Nucleus accumbens (tissue), 56 donors: ENCODE measurements around the gene ATG10.
"Not testable (repeated sequence)": the region's sequence is repeated elsewhere in the genome, so short reads cannot be mapped to it uniquely, and the experiment has no call there.

Experiments
- DNase-seq, 56 donors: peaks; one replicate each; lab custom pipeline; 2025; lab: John Stamatoyannopoulos, UW

Gene ATG10

DNA sequence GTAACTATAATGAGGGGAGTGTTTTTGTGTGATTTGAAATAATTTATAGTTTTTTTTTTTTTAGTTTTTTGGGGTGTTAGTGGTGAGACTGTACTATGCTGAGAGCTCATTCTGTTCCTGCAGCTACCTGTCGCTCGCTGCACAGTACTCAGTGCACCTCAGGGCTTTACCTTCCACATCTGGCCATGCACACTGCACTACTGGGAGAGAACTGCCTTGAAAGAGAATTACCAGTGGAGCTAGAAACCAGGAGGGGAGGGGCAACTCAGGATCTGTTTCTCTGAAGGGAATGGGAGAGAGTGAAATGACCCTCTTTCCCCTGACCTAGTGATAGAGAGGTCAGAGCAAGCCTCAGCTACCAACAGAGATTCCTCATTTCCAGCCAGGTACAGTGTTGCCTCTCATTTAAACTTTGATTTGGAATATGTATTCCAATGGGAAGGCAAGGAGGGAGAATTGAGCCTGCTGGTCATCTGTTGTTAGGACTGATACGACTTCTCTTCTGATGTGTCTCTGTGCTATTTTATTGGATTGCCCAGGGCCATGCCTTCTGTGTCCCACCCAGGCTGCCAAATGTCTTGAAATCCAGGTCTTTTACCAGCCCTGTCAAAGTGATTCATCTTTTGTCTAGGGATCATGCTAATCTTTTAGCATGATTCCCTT is 8.9 kb downstream of the ATG10 start:
- DNase-seq: no peak

DNA sequence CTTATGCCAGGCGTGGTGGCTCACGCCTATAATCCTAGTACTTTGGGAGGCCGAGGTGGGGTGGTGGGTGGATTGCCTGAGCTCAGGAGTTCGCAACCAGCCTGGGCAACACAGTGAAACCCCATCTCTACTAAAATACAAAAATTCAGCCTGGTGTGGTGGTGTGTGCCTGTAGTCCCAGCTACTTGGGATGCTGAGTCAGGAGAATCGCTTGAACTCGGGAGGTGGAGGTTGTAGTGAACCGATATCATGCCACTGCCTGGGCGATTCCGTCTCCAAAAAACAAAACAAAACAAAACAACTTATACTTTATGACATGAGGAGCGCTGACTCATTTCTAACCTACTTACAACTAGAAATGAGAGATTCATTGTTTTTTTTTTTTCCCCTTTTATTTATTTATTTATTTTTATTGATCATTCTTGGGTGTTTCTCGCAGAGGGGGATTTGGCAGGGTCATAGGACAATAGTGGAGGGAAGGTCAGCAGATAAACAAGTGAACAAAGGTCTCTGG is 10.4 kb downstream of the ATG10 start:
- DNase-seq: not testable (repeated sequence)

DNA sequence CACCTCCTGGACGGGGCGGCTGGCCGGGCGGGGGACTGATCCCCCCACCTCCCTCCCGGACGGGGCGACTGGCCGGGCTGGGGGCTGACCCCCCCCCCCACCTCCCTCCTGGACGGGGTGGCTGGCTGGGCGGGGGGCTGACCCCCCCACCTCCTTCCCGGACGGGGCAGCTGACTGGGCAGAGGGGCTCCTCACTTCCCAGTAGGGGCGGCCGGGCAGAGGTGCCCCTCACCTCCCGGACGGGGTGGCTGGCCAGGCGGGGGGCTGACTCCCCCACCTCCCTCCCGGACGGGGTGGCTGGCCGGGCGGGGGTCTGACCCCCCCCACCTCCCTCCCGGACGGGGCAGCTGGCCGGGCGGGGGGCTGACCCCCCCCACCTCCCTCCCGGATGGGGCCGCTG is 11.3 kb downstream of the ATG10 start:
- DNase-seq: not testable (repeated sequence)

DNA sequence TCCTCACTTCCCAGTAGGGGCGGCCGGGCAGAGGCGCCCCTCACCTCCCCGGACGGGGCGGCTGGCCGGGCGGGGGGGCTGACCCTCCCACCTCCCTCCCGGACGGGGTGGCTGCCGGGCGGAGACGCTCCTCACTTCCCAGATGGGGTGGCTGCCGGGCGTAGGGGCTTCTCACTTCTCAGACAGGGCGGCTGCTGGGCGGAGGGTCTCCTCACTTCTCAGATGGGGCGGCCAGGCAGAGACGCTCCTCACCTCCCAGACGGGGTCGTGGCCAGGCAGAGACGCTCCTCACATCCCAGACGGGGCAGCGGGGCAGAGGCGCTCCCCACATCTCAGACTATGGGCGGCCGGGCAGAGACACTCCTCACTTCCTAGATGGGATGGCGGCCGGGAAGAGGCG is 11.7 kb downstream of the ATG10 start:
- DNase-seq: not testable (repeated sequence)

GRCh38 chr5:81986126-81986525 is 14.3 kb downstream of the ATG10 start:
- DNase-seq: no peak

DNA sequence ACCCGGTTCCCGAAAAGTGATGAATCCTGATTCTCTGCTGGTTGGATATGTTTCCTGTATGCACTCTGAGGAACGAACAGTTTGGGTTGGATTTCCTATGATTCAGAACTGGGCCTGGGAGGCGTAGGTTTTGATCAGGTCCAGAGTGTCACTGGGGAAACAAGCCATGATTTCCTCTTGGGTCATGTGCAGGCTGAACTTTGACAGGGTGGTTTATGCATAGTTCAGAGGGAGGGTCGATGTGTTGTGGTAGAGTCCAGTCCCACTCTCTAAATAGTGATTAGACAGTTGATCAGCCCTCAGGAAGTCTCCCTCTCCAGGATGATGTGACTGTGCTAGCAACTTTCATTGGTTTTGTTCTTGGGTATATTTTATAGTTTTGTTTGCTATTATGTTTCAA is 17.4 kb downstream of the ATG10 start:
- DNase-seq: no peak

GRCh38 chr5:81994679-81995078 is 22.9 kb downstream of the ATG10 start:
- no peak for DNase-seq

DNA sequence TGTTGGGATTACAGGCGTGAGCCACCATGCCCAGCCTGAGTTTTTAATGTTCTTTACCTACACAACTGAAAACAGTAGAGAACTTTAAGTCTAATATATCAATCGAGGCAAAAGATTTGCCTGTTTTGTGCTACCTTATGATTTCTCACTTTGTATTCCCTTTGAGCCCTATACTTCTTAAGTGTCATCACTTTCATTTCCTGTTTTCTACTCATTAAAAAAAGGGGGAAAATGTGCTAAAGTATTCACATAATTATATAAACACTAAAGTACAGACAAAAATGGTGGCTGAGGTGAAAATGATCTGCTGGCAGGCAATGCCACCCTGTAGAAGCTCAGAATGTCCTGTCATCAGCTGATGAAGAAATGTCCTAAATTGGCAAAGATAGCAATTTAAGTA is 23.6 kb downstream of the ATG10 start:
- DNase-seq: no peak

GRCh38 chr5:82004511-82004910 is 32.7 kb downstream of the ATG10 start:
- no peak for DNase-seq

DNA sequence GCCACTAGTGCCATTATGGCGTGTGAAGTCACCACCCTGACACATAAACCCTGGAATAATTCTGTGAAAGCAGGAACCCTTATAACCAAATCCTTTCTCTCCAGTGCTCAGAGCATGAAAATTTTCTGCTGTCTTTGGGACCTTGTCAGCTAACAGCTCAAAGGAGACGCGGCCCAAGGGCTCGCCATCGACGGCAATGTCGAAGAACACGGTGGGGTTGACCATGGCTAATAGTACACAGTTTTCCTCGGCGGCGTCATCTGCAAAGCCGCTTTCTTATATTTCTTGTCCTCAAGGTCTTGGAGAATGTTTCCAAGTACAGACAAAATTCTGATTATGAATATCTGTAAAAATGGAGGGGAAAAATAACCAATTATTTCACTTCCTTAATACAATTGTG is 38.0 kb downstream of the ATG10 start:
- not testable (repeated sequence) for DNase-seq

DNA sequence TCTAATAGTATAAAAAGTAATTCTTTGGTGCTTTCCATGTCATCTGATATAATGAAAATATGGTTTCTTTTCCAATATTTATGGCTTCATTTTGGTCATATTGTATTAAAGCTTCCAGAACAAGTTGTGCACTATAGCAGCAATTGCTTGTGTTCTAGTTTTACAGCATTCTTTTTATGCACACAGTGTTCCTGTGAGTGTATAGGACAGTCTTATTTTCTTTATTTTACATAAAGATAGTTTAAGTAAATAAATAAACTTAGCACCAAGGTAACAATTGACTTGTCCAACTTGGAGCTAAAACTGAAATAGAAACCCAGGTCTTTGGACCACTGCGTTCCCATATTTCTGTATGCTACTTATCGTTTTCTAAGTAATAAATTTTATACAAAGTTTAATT is 38.9 kb downstream of the ATG10 start:
- DNase-seq: no peak

DNA sequence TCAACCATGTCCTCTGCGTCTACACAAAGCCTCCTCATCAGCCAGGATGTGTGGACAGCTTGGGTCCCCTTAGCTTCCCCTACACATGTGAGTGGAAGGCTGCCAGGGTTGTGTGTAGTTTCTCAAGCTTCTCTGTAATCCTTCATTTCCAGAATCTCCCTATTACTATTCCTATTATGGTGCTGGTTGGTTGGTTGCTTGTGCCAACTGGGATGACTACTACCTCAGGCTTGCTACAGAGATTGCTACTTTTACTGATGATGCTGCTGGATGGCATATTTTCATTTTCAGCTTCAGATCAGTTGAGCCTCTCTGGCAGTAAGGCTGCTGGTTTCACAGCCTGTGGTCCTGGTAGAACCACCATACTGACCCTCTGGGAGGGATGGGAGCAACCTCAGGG is 39.9 kb downstream of the ATG10 start:
- no peak for DNase-seq

- not testable (repeated sequence) for DNase-seq
These were observed 42.8 kb downstream of the ATG10 start for GRCh38 chr5:82014644-82015043.

GRCh38 chr5:82018462-82018861 is 46.6 kb downstream of the ATG10 start:
- peak in 8 of 56 donors; percentile 3 to 16 (median 6) for DNase-seq

GRCh38 chr5:82019342-82020138 is 47.7 kb downstream of the ATG10 start:
- peak in 19 of 56 donors; percentile 2 to 44 (median 9) for DNase-seq

GRCh38 chr5:82022499-82022898 is 50.7 kb downstream of the ATG10 start:
- no peak for DNase-seq

- DNase-seq: no peak
These were observed 51.8 kb downstream of the ATG10 start for GRCh38 chr5:82023644-82024043.

GRCh38 chr5:82031220-82032119 is 59.6 kb downstream of the ATG10 start:
- DNase-seq: peak in 7 of 56 donors; percentile 1 to 43 (median 5)

DNA sequence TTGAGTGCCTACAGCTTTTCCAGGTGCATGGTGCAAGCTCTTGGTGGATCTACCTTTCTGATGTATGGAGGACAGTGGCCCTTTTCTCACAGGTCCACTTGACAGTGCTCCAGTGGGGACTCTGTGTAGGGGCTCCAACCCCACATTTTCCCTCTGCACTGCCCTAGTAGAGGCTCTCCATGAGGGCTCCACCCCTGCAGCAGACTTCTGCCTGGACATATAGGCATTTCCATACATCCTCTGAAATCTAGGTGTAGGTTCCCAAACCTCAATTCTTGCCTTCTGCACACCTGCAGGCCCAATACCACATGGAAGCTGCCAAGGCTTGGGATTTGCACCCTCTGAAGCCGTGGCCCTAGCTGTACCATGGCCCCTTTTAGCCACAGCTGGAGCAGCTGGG is 71.1 kb downstream of the ATG10 start:
- not testable (repeated sequence) for DNase-seq

DNA sequence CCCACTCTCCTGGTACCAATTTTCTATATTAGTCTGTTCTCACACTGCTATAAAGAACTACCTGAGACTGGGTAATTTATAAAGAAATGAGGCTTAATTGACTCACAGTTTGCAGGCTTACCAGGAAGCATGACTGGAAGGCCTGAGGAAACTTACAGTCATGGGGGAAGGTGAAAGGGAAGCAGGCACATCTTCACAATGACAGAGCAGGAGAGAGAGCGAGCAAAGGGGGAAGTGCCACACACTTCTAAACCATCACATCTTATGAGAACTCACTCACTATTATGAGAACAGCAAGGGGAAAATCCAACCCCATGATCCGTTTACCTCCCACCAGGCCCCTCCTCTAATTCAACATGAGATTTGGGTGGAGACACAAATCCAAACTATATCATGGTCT is 72.2 kb downstream of the ATG10 start:
- DNase-seq: no peak
